HepG2 (cell line): Measurements from ENCODE around the gene CA9. TPM values are rescaled to one million over a fixed set of nuclear protein-coding genes. Genes with fewer than 3 reads are reported as not detected.

ENCODE experiments used
- AKAP8 ChIP-seq: sonication (generic); formaldehyde crosslinking; IDR thresholded peaks from 2 replicates; pipeline ENCODE4 v1.5.1; 2020; ENCODE audit warnings: mild to moderate bottlenecking, missing genetic modification reagents
- ATM ChIP-seq: fragments of 450-650 bp; IDR thresholded peaks from 2 replicates; pipeline ENCODE4 v1.7.1; 2017; ENCODE audit warnings: mild to moderate bottlenecking, borderline replicate concordance
- CEBPZ ChIP-seq: IDR thresholded peaks from 2 replicates; pipeline ENCODE4 v1.6.1; 2012; ENCODE audit warnings: low read length, improper control_type of control experiment
- CHD2 ChIP-seq: IDR thresholded peaks from 2 replicates; pipeline ENCODE4 v1.6.1; 2011; ENCODE audit warnings: low read depth, low read length, improper control_type of control experiment
- KLF9 ChIP-seq: IDR thresholded peaks from 2 replicates; pipeline ENCODE4 v1.6.1; 2016; ENCODE audit warnings: low read depth
- LCORL ChIP-seq, 2 experiments: fragments of 450-650 bp in 1 of 2; sonication (generic) in 1 of 2; formaldehyde crosslinking in 1 of 2; IDR thresholded peaks; 2 replicates each; pipeline versions ENCODE4 v1.5.0 to v1.6.1; 2017 to 2020; ENCODE audit warnings: antibody characterized with exemption in 1 of 2, missing genetic modification reagents in 1 of 2
- MAFG ChIP-seq: sonication (generic); formaldehyde crosslinking; IDR thresholded peaks from 2 replicates; pipeline ENCODE4 v1.5.1; 2020; ENCODE audit warnings: mild to moderate bottlenecking, missing genetic modification reagents
- MBNL3 ChIP-seq: fragments of 250-450 bp; sonication (Bioruptor Pico); conservative IDR thresholded peaks from 2 replicates; pipeline ENCODE4 v1.8.0; 2022; ENCODE audit warnings: mild to moderate bottlenecking, inconsistent platforms
- MTF1 ChIP-seq: sonication (generic); formaldehyde crosslinking; IDR thresholded peaks from 2 replicates; pipeline ENCODE4 v1.5.0; 2020; ENCODE audit warnings: missing genetic modification reagents
- PRDM10 ChIP-seq: sonication (generic); formaldehyde crosslinking; IDR thresholded peaks from 2 replicates; pipeline ENCODE4 v1.4.0; 2020; ENCODE audit warnings: low read depth, missing genetic modification reagents
- SATB2 ChIP-seq: sonication (generic); formaldehyde crosslinking; IDR thresholded peaks from 2 replicates; pipeline ENCODE4 v1.5.0; 2020; ENCODE audit warnings: missing genetic modification reagents
- SP1 ChIP-seq, 2 experiments: fragments of 450-650 bp in 1 of 2; sonication (generic) in 1 of 2; formaldehyde crosslinking in 1 of 2; IDR thresholded peaks; 2 replicates each; pipeline versions ENCODE4 v1.4.0 to v1.6.1; 2016 to 2020; ENCODE audit warnings: missing genetic modification reagents in 1 of 2
- SRF ChIP-seq: IDR thresholded peaks from 2 replicates; pipeline ENCODE4 v1.6.1; 2011; ENCODE audit warnings: mild to moderate bottlenecking, low read depth, low read length, moderate library complexity
- TAF1 ChIP-seq: sonication (generic); formaldehyde crosslinking; IDR thresholded peaks from 2 replicates; pipeline ENCODE4 v1.4.0; 2020; ENCODE audit warnings: missing genetic modification reagents
- THAP7 ChIP-seq: sonication (generic); formaldehyde crosslinking; IDR thresholded peaks from 2 replicates; pipeline ENCODE4 v1.8.1; 2023; ENCODE audit warnings: mild to moderate bottlenecking, missing genetic modification reagents
- ZBTB38 ChIP-seq: sonication (generic); formaldehyde crosslinking; IDR thresholded peaks from 2 replicates; pipeline ENCODE4 v1.5.1; 2020; ENCODE audit warnings: mild to moderate bottlenecking, missing genetic modification reagents
- ZNF619 ChIP-seq: sonication (generic); formaldehyde crosslinking; IDR thresholded peaks from 2 replicates; pipeline ENCODE4 v1.4.0; 2020; ENCODE audit warnings: mild to moderate bottlenecking, missing genetic modification reagents
- ZNF687 ChIP-seq: sonication (generic); formaldehyde crosslinking; IDR thresholded peaks from 2 replicates; pipeline ENCODE4 v1.5.1; 2020; ENCODE audit warnings: mild to moderate bottlenecking, missing genetic modification reagents, moderate library complexity
- polyA plus RNA-seq, 8 experiments: library from polyadenylated mRNA; depleted of rRNA in 3 of 8; stranded (reverse) in 7 of 8; unstranded in 1 of 8; fragments of >200 nt; fragmentation: Illumina TruSeq in 4 of 8; extraction: Trizol in 4 of 8; gene quantifications; 2 replicates each; pipeline versions ENCODE4 v1.2.1 to v1.2.3, GENCODE V29; 2011 to 2016; ENCODE audit warnings: low read depth in 4 of 8, missing spikeins in 1 of 8, mixed read lengths in 1 of 8; ENCODE audit not compliant: insufficient read depth in 1 of 8
- total RNA-seq, 5 experiments: library from RNA; depleted of rRNA; stranded (reverse); fragments of >200 nt; fragmentation: Illumina TruSeq; extraction: Trizol; gene quantifications; 2 replicates each; pipeline ENCODE4 v1.2.3, GENCODE V29; 2016; ENCODE audit warnings: low read depth in 1 of 5

Gene CA9
- total and polyA plus RNA-seq, 2 of the 13 experiments (the other 11 are each of a cell fraction or from before 2014, with no cell fraction given) = 0.13 to 152 TPM

GRCh38 chr9:35657546-35658136 lies 16.1 kb upstream of the CA9 start, which contains the start of gene RMRP (continued):
- TF ChIP-seq ZNF619 (CRISPR knock-in tag) = peak; percentile 69; the same call in 1 of the 2 replicates
- no peak for TF ChIP-seq CEBPZ
- TF ChIP-seq MTF1 (CRISPR knock-in tag) = peak; percentile 94; the same call in 1 of the 2 replicates
- no peak; the same call in 1 of the 2 replicates for TF ChIP-seq AKAP8 (CRISPR knock-in tag)
- TF ChIP-seq ZBTB38 (CRISPR knock-in tag) = peak; percentile 93
- peak; percentile 51 for TF ChIP-seq TAF1 (CRISPR knock-in tag)
- no peak for TF ChIP-seq LCORL (IDR thresholded peaks at IDR 0.05)
- TF ChIP-seq LCORL (CRISPR knock-in tag; IDR thresholded peaks at IDR 0.05) = peak; percentile 91
- peak; percentile 64; the same call in 1 of the 2 replicates for TF ChIP-seq SATB2 (CRISPR knock-in tag)
- TF ChIP-seq PRDM10 (CRISPR knock-in tag) = peak; percentile 80
- no peak for TF ChIP-seq ATM
- TF ChIP-seq MAFG = no peak
- TF ChIP-seq MBNL3 (CRISPR knock-in tag) = no peak
- peak; percentile 62; the same call in 1 of the 2 replicates for TF ChIP-seq KLF9 (CRISPR knock-in tag)
- peak; percentile 64; the same call in 1 of the 2 replicates for TF ChIP-seq CHD2
- no peak for TF ChIP-seq SRF
- peak; percentile 98 for TF ChIP-seq ZNF687
- no peak for TF ChIP-seq SP1 (IDR thresholded peaks at IDR 0.05)
- peak; percentile 56; the same call in 1 of the 2 replicates for TF ChIP-seq SP1 (CRISPR knock-in tag; IDR thresholded peaks at IDR 0.05)
- TF ChIP-seq THAP7 (CRISPR knock-in tag) = peak; percentile 87; the same call in 1 of the 2 replicates
